Neural progenitor cell (in vitro differentiated cells): ENCODE results near the gene SDK2.

ENCODE experiments used
- CTCF ChIP-seq: fragments of 200-600 bp; sonication (generic); IDR thresholded peaks from 2 replicates; pipeline ENCODE4 v1.5.1; 2017; ENCODE audit warnings: antibody characterized with exemption, mild to moderate bottlenecking
- EZH2 ChIP-seq: fragments of 200-600 bp; sonication (generic); IDR thresholded peaks from 2 replicates; pipeline ENCODE4 v1.6.1; 2017; ENCODE audit warnings: antibody characterized with exemption, mild to moderate bottlenecking, moderate library complexity
- EZH2phosphoT487 ChIP-seq: fragments of 200-600 bp; sonication (generic); IDR thresholded peaks from 2 replicates; pipeline ENCODE4 v1.6.1; 2017; ENCODE audit warnings: antibody characterized with exemption

- no peak for TF ChIP-seq CTCF
- TF ChIP-seq EZH2: no peak
- TF ChIP-seq EZH2phosphoT487: no peak
These were observed 242.3 kb downstream of the SDK2 start for GRCh38 chr17:73401911-73402310.
